HepG2 (cell line): ENCODE data around the gene TSPYL1.

Experiments
- NR3C1 ChIP-seq: sonication (generic); formaldehyde crosslinking; IDR thresholded peaks from 2 replicates; pipeline ENCODE4 v1.4.0; 2020; ENCODE audit warnings: missing genetic modification reagents
- ZFP90 ChIP-seq: sonication (generic); formaldehyde crosslinking; IDR thresholded peaks from 2 replicates; pipeline ENCODE4 v1.8.0; 2022; ENCODE audit warnings: missing genetic modification reagents, mild to moderate bottlenecking, inconsistent platforms, borderline replicate concordance

DNA sequence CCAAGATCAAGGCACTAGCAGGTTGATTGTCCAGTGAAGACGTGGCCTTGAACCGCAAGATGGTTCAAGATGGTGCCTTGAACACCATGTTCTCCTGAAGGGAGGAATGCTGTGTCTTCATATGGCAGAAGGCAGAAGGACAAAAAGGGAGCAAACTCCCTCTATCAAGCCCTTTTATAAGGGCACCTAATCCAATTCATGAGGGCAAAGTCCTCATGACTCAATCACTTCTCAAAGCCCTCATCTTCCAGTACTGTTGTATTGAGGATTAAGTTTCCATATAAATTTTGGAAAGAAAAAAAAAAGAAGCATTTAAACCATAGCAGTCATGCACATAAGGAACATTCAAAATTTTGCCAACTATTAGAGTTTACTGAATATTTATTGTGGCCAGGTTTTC lies 29.9 kb upstream of the TSPYL1 start:
- TF ChIP-seq ZFP90 (no peak), NR3C1 (CRISPR knock-in tag) (no peak)
